Dendritic cell treated with granulocyte-macrophage colony-stimulating factor and Interleukin-4, amounts not matched to agents 40 ng/mL and 50 ng/mL, for 4 days (primary cell): ENCODE results near the gene SAAL1.
"Not testable (repeated sequence)": the region's sequence is repeated elsewhere in the genome, so short reads cannot be mapped to it uniquely, and the experiment has no call there.

ENCODE experiments used
- H3K27ac Mint-ChIP-seq: one replicate; pipeline ENCODE4 v1.8.0; 2022; ENCODE audit warnings: mild to moderate bottlenecking, mixed read lengths
- H3K27me3 Mint-ChIP-seq: one replicate; pipeline ENCODE4 v1.8.0; 2022; ENCODE audit warnings: mild to moderate bottlenecking, mixed read lengths
- H3K36me3 Mint-ChIP-seq: one replicate; pipeline ENCODE4 v1.8.0; 2022; ENCODE audit warnings: low read depth, mixed read lengths
- H3K4me1 Mint-ChIP-seq: one replicate; pipeline ENCODE4 v1.8.0; 2022; ENCODE audit warnings: low read depth, mixed read lengths
- H3K4me3 Mint-ChIP-seq: one replicate; pipeline ENCODE4 v1.8.0; 2022; ENCODE audit warnings: mild to moderate bottlenecking, moderate library complexity, mixed read lengths
- H3K9me3 Mint-ChIP-seq: one replicate; pipeline ENCODE4 v1.8.0; 2022; ENCODE audit warnings: mixed read lengths
- intact Hi-C: fragments of 100-400 bp; cut with micrococcal nuclease; formaldehyde crosslinking; loops from one replicate; pipeline ENCODE4 v1.15.0; 2022

The SAAL1 gene

GRCh38 chr11:18105802-18106574 lies at the start of gene SAAL1:
Gene SAAL1, minus strand, starts transcription at chr11:18106082. Its CDS starts 41 bp downstream, at chr11:18106041.
- H3K9me3 Mint-ChIP-seq, result no peaks in the 10 kb centered on the region
- H3K27ac Mint-ChIP-seq, result peak within 1 kb of the TSS; percentile 92
- peaks cover 29% of the 10 kb centered on the region for H3K4me1 Mint-ChIP-seq
- peak within 1 kb of the TSS; percentile 86 for H3K4me3 Mint-ChIP-seq
- peaks cover 34% of the 10 kb centered on the region for H3K36me3 Mint-ChIP-seq
- H3K27me3 Mint-ChIP-seq, result peaks cover 14% of the 10 kb centered on the region
- intact Hi-C loops, result loop anchor here (5.0 kb wide), 2 partner anchors 89 to 114 kb away; no protein-coding TSS in a partner anchor

- no peaks in the 10 kb centered on the region for H3K9me3 Mint-ChIP-seq
- no peak overlapping the region for H3K4me3 Mint-ChIP-seq
- no peaks in the 10 kb centered on the region for H3K36me3 Mint-ChIP-seq
- no peaks in the 10 kb centered on the region for H3K4me1 Mint-ChIP-seq
- H3K27ac Mint-ChIP-seq, result no peak overlapping the region
- H3K27me3 Mint-ChIP-seq, result peaks cover 7% of the 10 kb centered on the region
- intact Hi-C loops, result no loop called here
Observed at GRCh38 chr11:18151581-18151980, 45.7 kb upstream of the SAAL1 start.

GRCh38 chr11:18145837-18146236 lies 40.0 kb upstream of the SAAL1 start:
- H3K27ac Mint-ChIP-seq, result no peak overlapping the region
- H3K4me3 Mint-ChIP-seq, result no peak overlapping the region
- intact Hi-C loops, result no loop called here
- peaks cover 9% of the 10 kb centered on the region for H3K27me3 Mint-ChIP-seq
- no peaks in the 10 kb centered on the region for H3K36me3 Mint-ChIP-seq
- no peaks in the 10 kb centered on the region for H3K9me3 Mint-ChIP-seq
- H3K4me1 Mint-ChIP-seq, result no peaks in the 10 kb centered on the region

GRCh38 chr11:18145025-18145424 lies 39.1 kb upstream of the SAAL1 start:
- H3K27ac Mint-ChIP-seq, result no peak overlapping the region
- no peaks in the 10 kb centered on the region for H3K4me1 Mint-ChIP-seq
- no peak overlapping the region for H3K4me3 Mint-ChIP-seq
- intact Hi-C loops, result no loop called here
- H3K9me3 Mint-ChIP-seq, result no peaks in the 10 kb centered on the region
- H3K36me3 Mint-ChIP-seq, result no peaks in the 10 kb centered on the region
- peaks cover 11% of the 10 kb centered on the region for H3K27me3 Mint-ChIP-seq

GRCh38 chr11:18144243-18144642 lies 38.4 kb upstream of the SAAL1 start:
- H3K9me3 Mint-ChIP-seq, result no peaks in the 10 kb centered on the region
- no peaks in the 10 kb centered on the region for H3K4me1 Mint-ChIP-seq
- intact Hi-C loops, result no loop called here
- H3K27ac Mint-ChIP-seq, result no peak overlapping the region
- no peaks in the 10 kb centered on the region for H3K36me3 Mint-ChIP-seq
- H3K4me3 Mint-ChIP-seq, result no peak overlapping the region
- H3K27me3 Mint-ChIP-seq, result peaks cover 11% of the 10 kb centered on the region

GRCh38 chr11:18140145-18140544 lies 34.3 kb upstream of the SAAL1 start:
- Mint-ChIP-seq H3K36me3 (no peaks in the 10 kb centered on the region), H3K27ac (no peak overlapping the region), H3K9me3 (no peaks in the 10 kb centered on the region), H3K4me1 (no peaks in the 10 kb centered on the region), H3K27me3 (peaks cover 7% of the 10 kb centered on the region), H3K4me3 (no peak overlapping the region)
- intact Hi-C loops, result no loop called here

GRCh38 chr11:18137186-18137800 lies 31.4 kb upstream of the SAAL1 start:
- intact Hi-C loops, result no loop called here
- no peak overlapping the region for H3K4me3 Mint-ChIP-seq

GRCh38 chr11:18135308-18135707 lies 29.4 kb upstream of the SAAL1 start:
- Mint-ChIP-seq H3K27me3 (peaks cover 12% of the 10 kb centered on the region), H3K4me1 (no peaks in the 10 kb centered on the region), H3K36me3 (no peaks in the 10 kb centered on the region), H3K4me3 (no peak overlapping the region), H3K27ac (no peak overlapping the region), H3K9me3 (no peaks in the 10 kb centered on the region)
- intact Hi-C loops, result no loop called here

More at GRCh38 chr11:18137186-18137800, 31.4 kb upstream of the SAAL1 start:
- H3K36me3 Mint-ChIP-seq, result no peaks in the 10 kb centered on the region
- no peaks in the 10 kb centered on the region for H3K9me3 Mint-ChIP-seq
- H3K4me1 Mint-ChIP-seq, result no peaks in the 10 kb centered on the region
- peaks cover 11% of the 10 kb centered on the region for H3K27me3 Mint-ChIP-seq
- H3K27ac Mint-ChIP-seq, result no peak overlapping the region

- intact Hi-C loops, result no loop called here
- no peaks in the 10 kb centered on the region for H3K36me3 Mint-ChIP-seq
- no peaks in the 10 kb centered on the region for H3K4me1 Mint-ChIP-seq
Observed at GRCh38 chr11:18132341-18132740, 26.5 kb upstream of the SAAL1 start, which contains the start of gene MRGPRX3. Gene MRGPRX3, plus strand, starts transcription at chr11:18132571. Its CDS starts 4,632 bp downstream, at chr11:18137203.

GRCh38 chr11:18131115-18131514 lies 25.2 kb upstream of the SAAL1 start:
- H3K4me3 Mint-ChIP-seq, H3K27ac Mint-ChIP-seq, H3K4me1 Mint-ChIP-seq, H3K9me3 Mint-ChIP-seq, H3K36me3 Mint-ChIP-seq, intact Hi-C loops: not testable (repeated sequence)
- H3K27me3 Mint-ChIP-seq, result peaks cover 13% of the 10 kb centered on the region

More at GRCh38 chr11:18132341-18132740, 26.5 kb upstream of the SAAL1 start, which contains the start of gene MRGPRX3:
- Mint-ChIP-seq H3K27me3 (peaks cover 14% of the 10 kb centered on the region), H3K4me3 (no peak within 1 kb of the TSS), H3K9me3 (no peaks in the 10 kb centered on the region), H3K27ac (no peak within 1 kb of the TSS)

- H3K27ac Mint-ChIP-seq, intact Hi-C loops, H3K9me3 Mint-ChIP-seq, H3K4me3 Mint-ChIP-seq, H3K36me3 Mint-ChIP-seq, H3K4me1 Mint-ChIP-seq, H3K27me3 Mint-ChIP-seq: not testable (repeated sequence)
Observed at GRCh38 chr11:18121331-18121828, 15.5 kb upstream of the SAAL1 start.

GRCh38 chr11:18115360-18116127 lies 9.7 kb upstream of the SAAL1 start:
- Mint-ChIP-seq H3K9me3 (no peaks in the 10 kb centered on the region), H3K27me3 (peaks cover 23% of the 10 kb centered on the region), H3K27ac (no peak overlapping the region), H3K4me3 (no peak overlapping the region), H3K4me1 (peaks cover 9% of the 10 kb centered on the region), H3K36me3 (no peaks in the 10 kb centered on the region)
- intact Hi-C loops, result loop anchor here (1.0 to 2.0 kb wide), 2 partner anchors 88 to 687 kb away; no protein-coding TSS in a partner anchor

GRCh38 chr11:18111005-18111404 lies 5.1 kb upstream of the SAAL1 start:
- Mint-ChIP-seq H3K4me3 (no peak overlapping the region), H3K4me1 (peaks cover 9% of the 10 kb centered on the region), H3K36me3 (peaks cover under 1% of the 10 kb centered on the region), H3K27ac (no peak overlapping the region), H3K9me3 (no peaks in the 10 kb centered on the region), H3K27me3 (peaks cover 36% of the 10 kb centered on the region)
- intact Hi-C loops, result no loop called here
